ENCODE data around the gene NDFIP2. TPM values are rescaled to one million over a fixed set of nuclear protein-coding genes. Genes with fewer than 3 reads are reported as not detected.

The NDFIP2 gene
- total RNA-seq, 4 donors from 2014 or later, result 19.4 to 31.3 (median 23.7) TPM

DNA sequence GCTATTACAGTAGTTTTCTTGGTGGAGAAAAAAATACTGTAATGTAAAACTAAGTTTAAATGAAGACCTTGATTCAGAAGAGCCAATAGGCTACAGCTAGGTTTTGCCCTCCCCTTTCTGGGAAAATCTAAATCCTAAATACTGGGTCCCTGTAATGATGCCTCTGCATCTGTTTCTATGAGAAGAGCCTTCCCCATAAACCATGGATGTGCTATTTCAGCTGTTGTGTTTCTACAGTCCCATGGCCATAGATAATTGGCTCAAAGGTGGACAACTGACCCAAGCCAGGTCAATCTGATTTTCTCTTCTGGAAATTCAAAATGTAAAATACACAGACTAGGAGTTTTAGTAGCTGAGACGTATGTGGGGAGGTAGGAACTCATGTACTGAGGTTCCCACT, 101.9 kb downstream of the NDFIP2 start:
- H3K36me3 ChIP-seq, result no peaks in the 10 kb centered on the region
- H3K4me3 ChIP-seq (replicated peaks in 1 of 3), result no peak overlapping the region
- TF ChIP-seq POLR2A (IDR thresholded peaks at IDR 0.05), result no peak
- TF ChIP-seq, protein P1, sequence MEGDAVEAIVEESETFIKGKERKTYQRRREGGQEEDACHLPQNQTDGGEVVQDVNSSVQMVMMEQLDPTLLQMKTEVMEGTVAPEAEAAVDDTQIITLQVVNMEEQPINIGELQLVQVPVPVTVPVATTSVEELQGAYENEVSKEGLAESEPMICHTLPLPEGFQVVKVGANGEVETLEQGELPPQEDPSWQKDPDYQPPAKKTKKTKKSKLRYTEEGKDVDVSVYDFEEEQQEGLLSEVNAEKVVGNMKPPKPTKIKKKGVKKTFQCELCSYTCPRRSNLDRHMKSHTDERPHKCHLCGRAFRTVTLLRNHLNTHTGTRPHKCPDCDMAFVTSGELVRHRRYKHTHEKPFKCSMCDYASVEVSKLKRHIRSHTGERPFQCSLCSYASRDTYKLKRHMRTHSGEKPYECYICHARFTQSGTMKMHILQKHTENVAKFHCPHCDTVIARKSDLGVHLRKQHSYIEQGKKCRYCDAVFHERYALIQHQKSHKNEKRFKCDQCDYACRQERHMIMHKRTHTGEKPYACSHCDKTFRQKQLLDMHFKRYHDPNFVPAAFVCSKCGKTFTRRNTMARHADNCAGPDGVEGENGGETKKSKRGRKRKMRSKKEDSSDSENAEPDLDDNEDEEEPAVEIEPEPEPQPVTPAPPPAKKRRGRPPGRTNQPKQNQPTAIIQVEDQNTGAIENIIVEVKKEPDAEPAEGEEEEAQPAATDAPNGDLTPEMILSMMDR (IDR thresholded peaks at IDR 0.05), result no peak
- intact Hi-C loops (cut with DNase I), result no loop called here
- no peaks in the 10 kb centered on the region for H3K27me3 ChIP-seq
- WGBS, 2 donors, result 86 to 87% methylated on average over 1 of the region's 1 CpG
- no peak for DNase-seq
- H3K9me3 ChIP-seq, result no peaks in the 10 kb centered on the region
- no peaks in the 10 kb centered on the region for H3K4me1 ChIP-seq
- H3K27ac ChIP-seq, result no peak overlapping the region

GRCh38 chr13:79585033-79585432, 104.1 kb downstream of the NDFIP2 start:
- Histone ChIP-seq H3K36me3 (no peaks in the 10 kb centered on the region), H3K27ac (no peak overlapping the region), H3K4me1 (no peaks in the 10 kb centered on the region), H3K4me3 (replicated peaks in 1 of 3) (no peak overlapping the region), H3K9me3 (no peaks in the 10 kb centered on the region), H3K27me3 (no peaks in the 10 kb centered on the region)
- intact Hi-C loops (cut with DNase I), result no loop called here
- no peak for TF ChIP-seq POLR2A (IDR thresholded peaks at IDR 0.05)
- TF ChIP-seq, protein P1 (IDR thresholded peaks at IDR 0.05), result no peak
- 67 to 72% methylated on average over 1 of the region's 1 CpG for WGBS, 2 donors
- no peak for DNase-seq

GRCh38 chr13:79589603-79590393, 108.8 kb downstream of the NDFIP2 start:
- Histone ChIP-seq H3K27ac (no peak overlapping the region), H3K9me3 (no peaks in the 10 kb centered on the region), H3K27me3 (no peaks in the 10 kb centered on the region), H3K4me1 (no peaks in the 10 kb centered on the region), H3K36me3 (no peaks in the 10 kb centered on the region), H3K4me3 (replicated peaks in 1 of 3) (no peak overlapping the region)
- 60 to 63% methylated on average over 7 of the region's 7 CpGs for WGBS, 2 donors
- intact Hi-C loops (cut with DNase I), result no loop called here
- DNase-seq, result no peak
- no peak for TF ChIP-seq POLR2A (IDR thresholded peaks at IDR 0.05)
- TF ChIP-seq, protein P1 (IDR thresholded peaks at IDR 0.05), result no peak

DNA sequence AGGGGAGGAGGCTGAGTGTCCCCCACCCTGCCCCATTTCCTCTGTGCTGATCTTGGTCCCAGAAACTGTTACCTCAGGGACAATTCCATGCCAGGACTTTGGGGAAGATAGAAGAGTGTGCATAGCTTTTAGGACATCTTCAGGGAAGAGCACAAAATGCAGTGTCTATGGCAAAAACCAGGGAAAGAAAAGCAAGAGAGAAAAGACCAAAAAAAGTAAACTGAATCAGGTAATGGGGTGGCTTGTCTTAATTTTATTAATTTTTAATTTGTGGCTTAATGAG, 109.4 kb downstream of the NDFIP2 start:
- no peak for DNase-seq
- H3K27ac ChIP-seq, result no peak overlapping the region
- intact Hi-C loops (cut with DNase I), result no loop called here
- no peaks in the 10 kb centered on the region for H3K9me3 ChIP-seq
- no peaks in the 10 kb centered on the region for H3K27me3 ChIP-seq
- H3K36me3 ChIP-seq, result no peaks in the 10 kb centered on the region
- no peaks in the 10 kb centered on the region for H3K4me1 ChIP-seq
- TF ChIP-seq, protein P1 (IDR thresholded peaks at IDR 0.05), result no peak
- no peak for TF ChIP-seq POLR2A (IDR thresholded peaks at IDR 0.05)
- no peak overlapping the region for H3K4me3 ChIP-seq (replicated peaks in 1 of 3)

GRCh38 chr13:79591493-79591892, 110.5 kb downstream of the NDFIP2 start:
- Histone ChIP-seq H3K4me1 (no peaks in the 10 kb centered on the region), H3K27me3 (no peaks in the 10 kb centered on the region), H3K9me3 (no peaks in the 10 kb centered on the region), H3K27ac (no peak overlapping the region), H3K36me3 (no peaks in the 10 kb centered on the region), H3K4me3 (replicated peaks in 1 of 3) (no peak overlapping the region)
- intact Hi-C loops (cut with DNase I), result no loop called here
- TF ChIP-seq, protein P1 (IDR thresholded peaks at IDR 0.05), result no peak
- no peak for TF ChIP-seq POLR2A (IDR thresholded peaks at IDR 0.05)
- no peak for DNase-seq
